Stimulated activated CD4-positive, alpha-beta T cell treated with anti-CD3 and anti-CD28 coated beads, TNF-alpha, amount 100 ng/mL, for 4 hours (primary cell): ENCODE results near the gene CAMK2N1.

ENCODE experiments used
- DNase-seq, 3 experiments: peaks; one replicate each; pipeline ENCODE4 v3.0.0-alpha.2; 2020; ENCODE audit warnings: low read depth in 3 of 3

The CAMK2N1 gene

GRCh38 chr1:20479840-20480239 lies 6.2 kb downstream of the CAMK2N1 start:
- no peak for DNase-seq

GRCh38 chr1:20478057-20478635 lies 7.9 kb downstream of the CAMK2N1 start:
- DNase-seq: no peak

- no peak for DNase-seq
Measured at GRCh38 chr1:20477348-20478056, 8.5 kb downstream of the CAMK2N1 start.

- no peak for DNase-seq
Measured at GRCh38 chr1:20476265-20477038, 9.6 kb downstream of the CAMK2N1 start.

GRCh38 chr1:20474996-20475395 lies 11.0 kb downstream of the CAMK2N1 start:
- no peak for DNase-seq

- no peak for DNase-seq
Measured at GRCh38 chr1:20474333-20474975, 11.6 kb downstream of the CAMK2N1 start.

- DNase-seq: no peak
Measured at GRCh38 chr1:20473894-20474293, 12.1 kb downstream of the CAMK2N1 start.

- no peak for DNase-seq
Measured at GRCh38 chr1:20472860-20473711, 12.9 kb downstream of the CAMK2N1 start.

GRCh38 chr1:20472121-20472520 lies 13.9 kb downstream of the CAMK2N1 start:
- no peak for DNase-seq

- DNase-seq: no peak
Measured at GRCh38 chr1:20470194-20470593, 15.8 kb downstream of the CAMK2N1 start.

GRCh38 chr1:20469406-20470076 lies 16.5 kb downstream of the CAMK2N1 start:
- no peak for DNase-seq

- no peak for DNase-seq
Measured at GRCh38 chr1:20466273-20466672, 19.7 kb downstream of the CAMK2N1 start.

- DNase-seq: no peak
Measured at GRCh38 chr1:20465187-20465586, 20.8 kb downstream of the CAMK2N1 start.

- DNase-seq: no peak
Measured at GRCh38 chr1:20463502-20463901, 22.5 kb downstream of the CAMK2N1 start.

- DNase-seq: no peak
Measured at GRCh38 chr1:20462397-20462796, 23.6 kb downstream of the CAMK2N1 start.

- no peak for DNase-seq
Measured at GRCh38 chr1:20458717-20459116, 27.3 kb downstream of the CAMK2N1 start.

GRCh38 chr1:20454004-20454403 lies 32.0 kb downstream of the CAMK2N1 start:
- DNase-seq: no peak

- DNase-seq: no peak
Measured at GRCh38 chr1:20449735-20450311, 36.2 kb downstream of the CAMK2N1 start.

GRCh38 chr1:20448671-20449071 lies 37.3 kb downstream of the CAMK2N1 start:
- DNase-seq: no peak

GRCh38 chr1:20447794-20448193 lies 38.2 kb downstream of the CAMK2N1 start:
- no peak for DNase-seq

GRCh38 chr1:20446796-20447195 lies 39.2 kb downstream of the CAMK2N1 start:
- DNase-seq: no peak
